GM06990 (cell line): Measurements from ENCODE around the gene ASMT.

Source experiments
- DNase-seq: peaks from one replicate; pipeline ENCODE4 v3.0.0-alpha.2; 2011; ENCODE audit not compliant: insufficient read length; ENCODE audit errors: extremely low read depth
- H3K27me3 ChIP-seq: replicated peaks from 2 replicates; pipeline ENCODE4 v1.6.0; 2011; ENCODE audit warnings: low read length; ENCODE audit not compliant: control insufficient read depth, insufficient read depth
- H3K36me3 ChIP-seq: 2 replicates; pipeline ENCODE4 v1.5.1; 2011; ENCODE audit warnings: low read length; ENCODE audit not compliant: control insufficient read depth, insufficient read depth
- H3K4me3 ChIP-seq: replicated peaks from 2 replicates; pipeline ENCODE4 v1.5.1; 2011; ENCODE audit warnings: low read depth, mild to moderate bottlenecking, control low read depth, low read length
- CTCF ChIP-seq: IDR thresholded peaks from 2 replicates; pipeline ENCODE4 v1.5.1; 2011; ENCODE audit warnings: low read length, control low read depth, mild to moderate bottlenecking, inconsistent platforms; ENCODE audit not compliant: insufficient read depth, poor library complexity, severe bottlenecking

Gene ASMT

GRCh38 chrX:1600406-1601050 is 14.3 kb upstream of the ASMT start:
- Histone ChIP-seq H3K4me3 (no peak overlapping the region), H3K36me3 (peaks cover 53% of the 10 kb centered on the region), H3K27me3 (no peaks in the 10 kb centered on the region)
- DNase-seq: no peak
- no peak for TF ChIP-seq CTCF

DNA sequence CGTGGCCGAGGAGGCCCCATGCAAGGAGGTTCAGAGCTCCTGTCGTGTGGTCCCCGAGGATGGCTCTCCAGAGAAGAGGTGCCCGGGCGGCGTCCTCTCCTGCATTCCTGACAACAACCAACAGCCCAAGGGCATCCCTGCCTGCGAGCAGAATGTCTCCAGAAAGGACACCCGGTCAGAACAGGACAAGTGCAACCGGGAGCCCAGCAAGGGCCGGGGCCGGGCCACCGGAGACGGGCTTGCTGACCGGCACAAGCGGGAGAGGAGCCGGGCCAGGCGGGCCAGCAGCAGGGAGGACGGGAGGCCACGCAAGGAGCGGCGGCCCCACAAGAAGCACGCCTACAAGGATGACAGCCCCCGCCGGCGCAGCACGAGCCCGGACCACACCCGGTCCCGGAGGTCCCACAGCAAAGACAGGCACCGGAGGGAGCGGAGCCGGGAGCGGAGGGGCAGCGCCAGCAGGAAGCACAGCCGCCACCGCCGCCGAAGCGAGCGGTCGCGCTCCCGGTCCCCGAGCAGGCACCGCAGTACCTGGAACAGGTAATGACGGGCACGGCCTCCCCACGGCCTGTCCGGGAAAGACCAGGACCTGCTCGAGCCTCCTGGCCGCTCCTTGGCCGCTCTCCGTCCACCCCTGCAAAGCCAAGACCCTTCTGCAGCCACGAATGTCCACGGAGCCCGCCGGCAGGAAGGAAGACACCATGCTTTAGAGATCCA is 13.7 kb upstream of the ASMT start:
- Histone ChIP-seq H3K4me3 (no peak overlapping the region), H3K27me3 (no peaks in the 10 kb centered on the region), H3K36me3 (peaks cover 47% of the 10 kb centered on the region)
- no peak for DNase-seq
- TF ChIP-seq CTCF: no peak

DNA sequence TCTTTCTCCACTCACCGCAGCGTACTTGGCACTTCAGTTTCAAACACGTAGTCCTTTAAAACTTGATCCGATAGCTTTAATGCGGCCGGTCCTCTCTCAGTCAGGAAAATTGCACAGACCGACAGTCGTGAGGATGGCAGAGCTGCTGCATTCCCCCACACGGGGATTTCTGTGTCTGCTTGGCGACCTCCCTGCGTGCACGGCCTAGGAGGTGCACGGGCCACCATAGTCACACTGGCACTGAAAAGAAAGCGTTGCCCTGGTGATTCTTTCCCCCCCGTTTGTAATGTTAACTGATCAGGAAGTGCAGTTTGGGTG is 13.1 kb upstream of the ASMT start:
- no peak for TF ChIP-seq CTCF
- no peak for DNase-seq
- Histone ChIP-seq H3K36me3 (peaks cover 46% of the 10 kb centered on the region), H3K27me3 (no peaks in the 10 kb centered on the region), H3K4me3 (no peak overlapping the region)

DNA sequence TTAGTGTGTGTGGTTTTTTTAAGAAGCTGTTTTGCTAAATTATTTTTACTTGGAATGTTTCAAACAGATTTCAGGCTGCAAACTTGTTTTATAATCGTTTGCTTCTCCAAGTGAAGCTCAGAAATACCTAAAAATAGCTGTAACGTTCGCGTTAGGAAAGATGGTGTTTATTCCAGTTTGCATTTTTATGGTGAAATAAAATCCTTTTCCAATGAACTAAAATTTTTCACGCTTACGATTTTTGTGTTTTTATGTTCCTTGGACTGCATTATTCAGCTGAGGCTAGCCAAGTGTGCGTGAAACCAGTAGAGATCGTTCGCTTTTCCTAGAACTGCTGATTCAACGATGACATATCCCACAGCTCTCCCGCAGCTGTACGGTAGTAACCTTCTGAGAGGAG is 12.6 kb upstream of the ASMT start:
- peaks cover 40% of the 10 kb centered on the region for H3K36me3 ChIP-seq
- no peaks in the 10 kb centered on the region for H3K27me3 ChIP-seq
- H3K4me3 ChIP-seq: no peak overlapping the region
- TF ChIP-seq CTCF: no peak
- no peak for DNase-seq

GRCh38 chrX:1606496-1606895 is 8.4 kb upstream of the ASMT start:
- H3K36me3 ChIP-seq: peaks cover 10% of the 10 kb centered on the region
- H3K4me3 ChIP-seq: no peak overlapping the region
- TF ChIP-seq CTCF: no peak
- H3K27me3 ChIP-seq: no peaks in the 10 kb centered on the region
- no peak for DNase-seq

DNA sequence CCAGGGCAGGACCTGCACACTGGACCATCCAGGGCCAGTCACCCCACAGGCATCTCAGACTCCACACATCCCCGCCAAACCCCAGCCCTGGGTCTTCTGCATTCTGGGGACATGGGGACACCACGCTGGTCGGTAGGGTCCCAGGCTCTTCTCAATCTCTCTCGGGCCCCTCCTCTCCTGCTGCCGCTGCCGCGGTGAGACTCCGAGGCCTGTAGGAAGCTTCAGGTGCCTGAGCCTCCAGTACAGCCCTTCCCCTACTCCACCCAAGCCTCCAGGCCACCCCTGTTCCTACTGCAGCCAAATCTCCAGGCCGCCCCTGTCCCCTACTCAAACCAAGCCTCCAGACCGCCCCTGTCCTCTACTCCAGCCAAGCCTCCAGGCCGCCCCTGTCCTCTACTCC is 5.5 kb upstream of the ASMT start:
- TF ChIP-seq CTCF: no peak
- Histone ChIP-seq H3K36me3 (no peaks in the 10 kb centered on the region; the same call in 1 of the 2 replicates), H3K4me3 (no peak overlapping the region), H3K27me3 (no peaks in the 10 kb centered on the region)
- no peak for DNase-seq
